RWPE2 (cell line): ENCODE data around the gene SLC20A1.
A peak's percentile ranks its signal among the peaks of the same experiment; 100 is the strongest.
"Not testable (repeated sequence)": the region's sequence is repeated elsewhere in the genome, so short reads cannot be mapped to it uniquely, and the experiment has no call there.

Experiments
- ATAC-seq: fragments of 200-7000 bp; cut with Tn5 transposase; 3 replicates; pipeline ENCODE4 v1.9.1; 2021; ENCODE audit warnings: low read depth
- DNase-seq: peaks from one replicate; pipeline ENCODE4 v3.0.0-alpha.2; 2020; ENCODE audit warnings: low spot score
- H3K27ac ChIP-seq: fragments of 450-650 bp; 2 replicates; pipeline ENCODE4 v1.5.1; 2017; ENCODE audit warnings: mild to moderate bottlenecking; ENCODE audit not compliant: poor library complexity, severe bottlenecking
- H3K27me3 ChIP-seq: fragments of 250-450 bp; sonication (Bioruptor Pico); 2 replicates; pipeline ENCODE4 v1.5.1; 2021; ENCODE audit warnings: mild to moderate bottlenecking, moderate library complexity; ENCODE audit not compliant: insufficient read depth, poor library complexity, severe bottlenecking
- H3K36me3 ChIP-seq: fragments of 250-450 bp; sonication (Bioruptor Pico); 2 replicates; pipeline ENCODE4 v1.5.1; 2020; ENCODE audit warnings: low read depth, mild to moderate bottlenecking, moderate library complexity
- H3K4me1 ChIP-seq: fragments of 250-450 bp; sonication (Bioruptor Pico); 2 replicates; pipeline ENCODE4 v1.5.1; 2021; ENCODE audit warnings: mild to moderate bottlenecking, moderate library complexity; ENCODE audit not compliant: insufficient read depth, poor library complexity, severe bottlenecking
- H3K4me3 ChIP-seq: fragments of 250-450 bp; sonication (Bioruptor Pico); 2 replicates; pipeline ENCODE4 v1.5.1; 2021; ENCODE audit warnings: mild to moderate bottlenecking, moderate library complexity; ENCODE audit not compliant: severe bottlenecking
- H3K9me3 ChIP-seq: fragments of 250-450 bp; sonication (Bioruptor Pico); 2 replicates; pipeline ENCODE4 v1.5.1; 2021; ENCODE audit warnings: mild to moderate bottlenecking, moderate library complexity; ENCODE audit not compliant: severe bottlenecking
- CTCF ChIP-seq: fragments of 450-650 bp; IDR thresholded peaks from one replicate; pipeline ENCODE4 v1.5.1; 2017; ENCODE audit warnings: mild to moderate bottlenecking, moderate library complexity; ENCODE audit not compliant: poor library complexity, severe bottlenecking

SLC20A1 gene

GRCh38 chr2:112705575-112705974 is 59.8 kb downstream of the SLC20A1 start:
- DNase-seq (no peak), ATAC-seq (no peak)
- no peaks in the 10 kb centered on the region for H3K27me3 ChIP-seq
- H3K9me3 ChIP-seq = no peaks in the 10 kb centered on the region
- no peak overlapping the region for H3K27ac ChIP-seq
- no peaks in the 10 kb centered on the region for H3K36me3 ChIP-seq
- H3K4me3 ChIP-seq = no peak overlapping the region
- no peak for TF ChIP-seq CTCF
- H3K4me1 ChIP-seq = peaks cover 10% of the 10 kb centered on the region

GRCh38 chr2:112706170-112706664 is 60.5 kb downstream of the SLC20A1 start:
- Histone ChIP-seq H3K27ac (no peak overlapping the region), H3K9me3 (no peaks in the 10 kb centered on the region), H3K36me3 (no peaks in the 10 kb centered on the region), H3K4me1 (peaks cover 10% of the 10 kb centered on the region), H3K27me3 (no peaks in the 10 kb centered on the region), H3K4me3 (no peak overlapping the region)
- peak; percentile 80 for ATAC-seq
- no peak for DNase-seq
- no peak for TF ChIP-seq CTCF

GRCh38 chr2:112706947-112707346 is 61.2 kb downstream of the SLC20A1 start:
- H3K9me3 ChIP-seq, DNase-seq, H3K36me3 ChIP-seq, H3K27me3 ChIP-seq, H3K4me3 ChIP-seq, H3K27ac ChIP-seq, ATAC-seq: not testable (repeated sequence)
- peaks cover 10% of the 10 kb centered on the region for H3K4me1 ChIP-seq

- no peaks in the 10 kb centered on the region for H3K27me3 ChIP-seq
- H3K27ac ChIP-seq = no peak overlapping the region
- no peak for TF ChIP-seq CTCF
- H3K4me1 ChIP-seq = peaks cover 10% of the 10 kb centered on the region
- DNase-seq (no peak), ATAC-seq (no peak)
- no peak overlapping the region for H3K4me3 ChIP-seq
- H3K36me3 ChIP-seq = no peaks in the 10 kb centered on the region
- H3K9me3 ChIP-seq = no peaks in the 10 kb centered on the region
Measured at GRCh38 chr2:112708968-112709367, 63.2 kb downstream of the SLC20A1 start.

GRCh38 chr2:112709703-112710102 is 64.0 kb downstream of the SLC20A1 start:
- Histone ChIP-seq H3K27me3 (no peaks in the 10 kb centered on the region), H3K4me3 (no peak overlapping the region), H3K4me1 (peaks cover 10% of the 10 kb centered on the region), H3K27ac (no peak overlapping the region), H3K9me3 (no peaks in the 10 kb centered on the region), H3K36me3 (no peaks in the 10 kb centered on the region)
- TF ChIP-seq CTCF = no peak
- DNase-seq = no peak
- ATAC-seq = no peak
